Right kidney (tissue), 1 donor: ENCODE data around the gene CHN2.

Experiments used
- DNase-seq: peaks from one replicate; pipeline ENCODE4 v3.0.0-alpha.2; 2016

CHN2 gene

GRCh38 chr7:29309041-29309854, 114.7 kb downstream of the CHN2 start:
- no peak for DNase-seq

DNA sequence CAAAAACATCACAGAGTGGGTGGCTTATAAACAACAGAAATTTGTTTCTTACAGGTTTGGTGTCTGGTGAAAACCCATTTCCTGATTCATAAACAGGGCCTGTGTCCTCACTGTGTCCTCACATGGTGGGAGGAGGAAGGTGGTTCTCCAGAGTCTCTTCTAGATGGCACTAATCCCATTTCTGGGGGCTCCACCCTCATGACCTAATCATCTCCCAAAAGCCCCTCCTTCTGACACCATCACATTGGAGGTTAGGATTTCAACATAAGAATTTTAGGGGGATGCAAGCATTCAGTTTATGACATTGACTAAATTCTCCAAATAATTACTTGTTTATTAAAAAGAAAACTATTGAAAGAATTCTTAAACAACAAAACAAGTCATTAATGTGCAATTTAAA, 116.0 kb downstream of the CHN2 start:
- DNase-seq: no peak

DNA sequence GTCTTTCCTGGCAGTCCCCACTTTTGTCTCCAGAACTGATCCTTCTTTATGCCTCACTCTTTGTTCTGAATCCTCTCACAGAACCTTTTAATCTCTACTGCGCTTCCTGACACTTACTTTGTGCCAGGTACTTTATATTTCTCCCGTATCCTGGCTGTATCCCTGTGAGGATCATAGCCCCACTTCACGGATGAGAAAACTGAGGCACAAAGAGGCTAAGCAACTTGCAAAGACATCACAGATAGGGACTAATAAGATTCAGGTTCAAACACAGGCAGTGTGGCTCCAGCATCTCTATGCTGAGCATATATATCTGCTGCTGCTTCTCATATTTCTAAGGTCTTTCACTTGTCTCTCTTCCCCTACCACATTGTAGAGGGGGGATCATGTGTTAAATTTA, 116.7 kb downstream of the CHN2 start:
- no peak for DNase-seq

DNA sequence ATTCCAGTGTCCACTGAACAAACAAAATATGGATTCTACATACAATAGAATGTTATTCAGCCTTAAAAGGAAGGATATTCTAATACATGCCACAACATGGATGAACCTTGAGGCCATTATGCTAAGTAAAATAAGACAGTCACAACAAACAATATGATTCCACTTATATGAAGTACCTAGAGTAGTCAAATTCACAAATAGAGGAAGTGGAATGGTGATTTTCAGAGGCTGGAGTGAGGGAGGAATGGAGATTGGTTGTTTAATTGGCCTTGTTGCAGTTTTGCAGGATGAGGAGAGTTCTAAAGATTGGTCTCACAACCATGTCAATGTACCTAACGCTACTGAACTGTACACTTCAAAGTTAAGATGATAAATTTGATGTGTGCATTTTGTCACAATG, 119.6 kb downstream of the CHN2 start:
- DNase-seq: no peak

DNA sequence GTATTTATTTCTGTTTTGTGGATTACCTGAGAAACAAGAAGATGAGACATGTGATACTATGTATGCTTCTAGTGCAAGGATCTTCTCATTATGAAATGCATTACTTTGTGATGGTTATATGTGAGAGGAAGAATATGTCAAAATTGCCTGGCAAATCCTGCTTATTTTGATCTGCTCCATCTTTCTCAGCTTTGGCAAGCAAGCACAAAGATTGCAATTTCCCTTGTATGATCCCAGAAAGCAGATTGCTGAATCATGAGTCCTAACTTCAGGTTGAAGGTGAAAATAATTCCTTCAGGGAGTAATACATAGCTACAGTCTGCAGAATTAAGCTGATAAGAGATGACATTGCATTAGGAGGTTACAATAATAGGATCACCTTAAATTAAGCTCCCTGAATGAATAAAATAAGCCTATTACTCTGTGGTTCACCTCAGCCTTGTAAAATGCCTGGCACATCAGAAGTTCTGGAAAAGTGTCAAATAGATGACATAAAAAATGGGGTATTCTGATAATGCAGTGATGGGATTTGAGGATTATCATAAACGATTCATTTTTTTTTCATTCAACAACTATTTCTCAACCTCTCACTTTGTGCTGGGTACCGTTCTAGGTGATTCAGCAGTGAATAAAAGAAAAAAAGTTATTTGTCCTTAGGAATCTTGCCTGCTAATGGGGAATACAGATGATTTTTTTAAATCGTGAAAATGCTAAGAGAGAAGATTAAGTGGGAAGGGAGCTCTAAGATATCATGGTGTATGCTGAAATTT, 120.7 kb downstream of the CHN2 start:
- no peak for DNase-seq

DNA sequence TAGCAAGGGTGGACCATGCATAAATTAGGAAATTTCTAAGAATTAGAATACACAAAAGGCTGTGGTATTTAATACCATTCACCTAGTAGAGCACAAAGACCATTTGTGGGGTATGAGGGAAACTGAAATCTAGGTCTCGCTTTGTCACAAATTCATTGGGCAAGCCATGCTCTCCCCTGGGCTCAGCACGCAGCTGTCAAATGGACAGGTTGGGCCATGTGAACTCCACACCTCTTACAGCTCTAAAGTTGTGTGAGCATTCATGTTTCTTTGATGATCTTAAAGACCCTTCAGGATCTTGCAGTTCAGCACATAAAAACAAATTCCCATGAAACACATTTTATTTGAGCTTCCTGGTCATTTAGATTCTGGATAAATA, 121.3 kb downstream of the CHN2 start:
- no peak for DNase-seq

DNA sequence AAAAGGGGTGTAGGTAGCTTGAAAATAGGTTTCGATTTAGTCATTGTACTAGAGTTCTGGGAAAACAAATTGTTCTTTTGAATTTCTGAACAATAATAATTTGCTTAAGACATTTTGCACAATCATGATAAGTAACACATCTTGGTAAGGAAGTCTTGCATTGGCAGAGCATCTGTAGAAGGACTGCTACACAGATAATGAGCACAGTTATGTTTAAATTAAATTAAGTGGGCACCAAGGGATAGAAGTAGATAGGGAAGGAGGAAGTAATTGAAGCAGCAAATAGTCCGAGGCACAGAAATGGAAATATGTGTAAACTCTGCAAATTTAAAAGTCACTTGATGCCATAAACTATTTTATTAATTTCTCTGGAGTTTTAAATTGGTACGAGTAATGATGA, 122.4 kb downstream of the CHN2 start:
- DNase-seq: no peak

DNA sequence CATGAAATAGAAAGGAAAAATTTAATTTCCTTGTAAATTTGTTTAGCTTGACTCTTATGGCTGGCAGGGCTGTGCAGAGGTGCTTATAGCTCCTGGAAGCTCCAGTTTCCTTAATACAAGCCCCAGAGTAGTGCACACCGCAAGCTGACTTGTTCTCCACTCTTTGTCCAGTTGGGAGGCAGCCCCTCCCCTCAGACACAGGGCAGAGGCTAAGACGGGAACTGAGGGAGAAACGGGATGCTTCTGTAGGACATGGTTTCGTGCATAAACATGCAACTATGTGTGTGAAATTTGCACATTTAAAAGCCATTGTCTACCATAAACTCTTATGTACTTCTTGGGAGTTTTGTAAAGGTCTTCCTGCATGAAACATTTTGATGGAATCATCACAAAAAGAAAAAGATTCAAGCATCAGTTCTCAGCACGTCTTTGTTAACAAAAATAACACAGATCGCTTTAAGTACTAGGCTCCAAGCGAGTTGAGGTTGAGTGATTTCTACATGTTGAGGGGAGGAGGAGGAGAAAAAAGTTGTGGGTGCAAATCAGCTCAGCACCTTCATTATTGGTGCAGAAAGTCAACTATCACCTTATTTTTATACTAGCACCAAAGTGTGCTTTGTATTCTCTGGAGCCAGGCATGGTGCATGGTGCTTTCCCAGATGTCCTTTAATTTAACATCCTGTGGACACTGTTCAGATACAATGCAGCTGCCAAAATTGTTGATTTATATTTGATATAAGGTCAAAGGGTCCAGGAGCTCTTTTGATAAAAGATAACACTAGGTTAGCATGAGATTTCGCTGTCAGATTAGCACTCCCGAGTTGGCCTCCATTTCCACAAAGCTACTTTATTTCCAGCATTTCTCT, 124.5 kb downstream of the CHN2 start:
- DNase-seq: no peak

DNA sequence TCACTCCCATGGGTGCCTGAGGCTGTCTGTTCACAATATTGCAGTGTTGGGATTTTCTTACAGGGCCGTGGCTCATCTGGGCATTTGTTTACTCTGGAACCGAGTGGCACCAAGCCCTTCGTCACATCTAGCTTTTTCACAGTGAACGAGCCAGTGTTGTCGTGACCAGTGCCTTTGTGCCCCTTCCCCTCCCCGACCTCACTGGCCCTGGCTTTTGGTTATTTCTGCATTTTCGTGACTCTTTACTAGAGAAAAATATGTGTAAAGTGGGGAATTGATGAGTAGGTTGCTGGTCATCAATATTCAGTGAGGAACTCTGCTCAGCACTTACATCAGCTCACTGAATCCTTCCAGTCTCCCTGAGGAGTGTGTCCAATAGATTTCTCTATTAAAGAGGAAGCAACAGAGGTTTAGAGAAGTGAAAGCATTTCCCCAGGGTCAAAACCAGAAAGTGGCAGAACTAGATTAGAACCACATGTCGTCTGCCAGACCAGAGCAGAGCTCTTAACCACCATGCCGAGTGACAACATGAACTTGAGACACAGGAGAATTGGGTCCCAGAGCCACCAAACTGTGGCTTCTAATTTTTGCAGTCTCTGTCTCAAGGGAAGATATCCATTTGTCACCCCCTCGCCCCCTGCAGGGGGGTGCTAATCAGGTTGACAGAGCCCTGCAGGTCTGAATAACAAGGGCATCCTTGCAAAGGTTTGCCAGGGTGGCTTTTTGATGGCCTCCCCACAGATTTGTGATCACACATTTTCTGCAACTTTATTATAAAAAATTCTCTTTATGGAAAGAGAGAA, 125.3 kb downstream of the CHN2 start:
- no peak for DNase-seq

DNA sequence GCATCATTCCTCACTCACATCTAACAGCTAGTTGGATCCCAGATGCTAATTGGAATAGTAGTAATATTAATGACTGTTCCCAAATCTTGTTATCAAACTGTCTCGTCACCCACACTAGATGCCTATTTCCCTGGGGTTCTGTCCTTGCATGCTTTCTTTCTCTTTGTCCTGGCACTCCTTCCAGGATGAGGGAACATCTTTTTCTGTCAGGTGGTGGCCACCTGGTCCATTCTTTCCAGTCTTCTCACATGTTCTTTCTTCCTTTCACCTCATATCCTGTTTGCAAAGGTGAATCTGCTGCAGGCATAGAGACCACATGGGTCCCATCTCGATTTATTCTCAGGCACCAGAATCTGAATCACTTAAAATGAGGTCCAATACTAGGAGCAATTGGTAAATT, 126.0 kb downstream of the CHN2 start:
- no peak for DNase-seq

- no peak for DNase-seq
Observed at GRCh38 chr7:29322023-29322712, 127.6 kb downstream of the CHN2 start.

- no peak for DNase-seq
Observed at GRCh38 chr7:29325476-29325875, 130.9 kb downstream of the CHN2 start.

DNA sequence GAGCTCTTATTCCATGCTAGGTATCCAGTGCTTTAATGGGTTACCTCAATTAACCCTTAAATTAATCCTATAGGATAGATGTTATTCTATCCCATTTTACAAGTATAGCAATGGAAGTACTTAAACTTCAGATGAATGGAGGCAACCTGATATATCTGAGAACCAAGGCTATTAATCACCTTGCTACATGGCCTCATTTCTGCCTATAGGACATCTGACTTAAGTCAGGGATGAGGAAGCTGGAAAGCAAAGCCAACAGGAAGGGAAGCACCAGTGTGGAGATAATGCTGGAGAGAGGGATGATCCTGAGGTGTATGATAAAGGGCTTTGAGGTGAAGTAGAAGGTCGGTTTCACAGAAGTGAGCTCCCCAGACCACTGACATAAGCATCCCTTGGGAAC, 132.3 kb downstream of the CHN2 start:
- DNase-seq: no peak

DNA sequence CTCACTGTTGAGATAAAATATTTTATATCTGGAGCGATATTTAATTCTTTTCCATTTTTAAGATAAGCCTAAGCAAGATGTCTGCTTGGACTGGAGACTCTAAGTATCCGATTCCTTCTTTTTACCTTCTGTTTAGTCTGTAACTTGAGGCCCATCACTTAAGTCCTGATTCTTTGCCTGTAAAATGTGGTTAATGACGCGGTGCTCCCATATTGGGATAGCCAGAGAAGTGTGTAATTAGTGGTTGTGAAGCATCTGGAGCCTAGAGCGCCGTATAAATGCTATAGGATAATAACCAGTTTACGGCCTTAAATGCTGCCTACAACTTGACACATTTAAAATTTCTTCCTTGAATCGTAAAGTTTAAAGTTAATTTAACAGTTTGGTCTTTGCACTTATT, 132.9 kb downstream of the CHN2 start:
- no peak for DNase-seq

GRCh38 chr7:29328045-29328444, 133.5 kb downstream of the CHN2 start:
- DNase-seq: no peak

DNA sequence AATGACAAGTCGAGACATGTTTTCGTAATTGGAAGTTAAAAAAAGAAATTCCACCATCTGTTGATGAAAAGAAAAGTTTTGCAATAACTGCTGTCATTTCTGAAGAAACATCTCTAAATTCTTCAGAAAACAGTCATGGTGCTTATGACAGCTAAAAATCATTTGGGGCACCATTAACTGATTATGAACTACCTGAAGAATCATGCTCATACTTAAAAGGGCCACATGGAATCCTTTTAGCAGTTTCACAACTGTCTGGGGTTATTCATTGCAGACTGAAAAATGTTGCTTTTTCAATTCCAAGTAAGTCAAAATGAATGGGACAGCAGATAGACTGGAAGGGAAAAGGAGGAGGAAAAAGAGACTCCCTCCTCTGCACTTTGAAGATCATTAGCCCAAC, 134.2 kb downstream of the CHN2 start:
- DNase-seq: no peak

DNA sequence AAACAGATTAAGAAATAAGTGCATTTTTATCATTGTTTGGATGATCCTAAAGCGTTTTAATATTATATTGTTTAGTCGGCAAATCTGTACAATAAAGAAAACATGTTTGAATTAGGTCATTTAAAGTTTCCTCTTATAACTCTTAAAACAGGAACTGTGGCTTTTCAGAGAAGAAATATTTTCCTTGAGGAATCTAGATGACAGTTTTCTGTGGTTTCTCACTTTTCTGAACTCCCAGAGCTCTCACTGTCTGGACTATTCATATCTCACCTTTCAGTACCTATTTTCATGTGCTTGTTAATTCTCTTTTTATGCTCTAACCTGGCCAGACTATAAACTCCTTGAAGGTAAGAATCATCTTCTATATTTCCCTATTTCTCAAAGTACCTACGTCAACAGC, 135.1 kb downstream of the CHN2 start:
- no peak for DNase-seq

GRCh38 chr7:29330136-29330535, 135.6 kb downstream of the CHN2 start:
- DNase-seq: no peak

GRCh38 chr7:29331163-29331562, 136.6 kb downstream of the CHN2 start:
- no peak for DNase-seq

GRCh38 chr7:29332042-29332811, 137.7 kb downstream of the CHN2 start:
- no peak for DNase-seq
